Neutrophil (primary cell): ENCODE data around the gene DLGAP4.

ENCODE experiments used
- H3K27ac ChIP-seq: fragments of 200-600 bp; sonication (generic); 2 replicates; pipeline ENCODE4 v1.5.1; 2016; ENCODE audit warnings: mild to moderate bottlenecking, moderate library complexity
- H3K27me3 ChIP-seq: fragments of 200-600 bp; sonication (generic); 2 replicates; pipeline ENCODE4 v1.6.0; 2016; ENCODE audit warnings: mild to moderate bottlenecking
- H3K36me3 ChIP-seq: fragments of 200-600 bp; sonication (generic); 2 replicates; pipeline ENCODE4 v1.5.1; 2017
- H3K4me1 ChIP-seq, 2 experiments: fragments of 200-600 bp in 1 of 2; sonication (generic) in 1 of 2; 1 replicate in 1 of 2; 2 replicates in 1 of 2; pipeline versions ENCODE4 v1.5.1 to v1.6.1; 2013 to 2016; ENCODE audit warnings: low read depth in 1 of 2, low read length in 1 of 2, mild to moderate bottlenecking in 1 of 2, moderate library complexity in 1 of 2; ENCODE audit not compliant: control insufficient read depth in 1 of 2, insufficient read depth in 1 of 2
- H3K4me3 ChIP-seq, 2 experiments: fragments of 200-600 bp in 1 of 2; sonication (generic) in 1 of 2; 1 replicate in 1 of 2; 2 replicates in 1 of 2; pipeline ENCODE4 v1.5.1; 2013 to 2016; ENCODE audit warnings: low read depth in 1 of 2, low read length in 1 of 2, mild to moderate bottlenecking in 1 of 2, moderate library complexity in 1 of 2
- H3K9me3 ChIP-seq: fragments of 200-600 bp; sonication (generic); 2 replicates; pipeline ENCODE4 v1.5.1; 2016
- TF ChIP-seq, protein P1 (sequence below): fragments of 200-600 bp; sonication (generic); IDR thresholded peaks from 2 replicates; pipeline ENCODE4 v1.5.1; 2016; ENCODE audit warnings: antibody characterized with exemption

DLGAP4 gene

DNA sequence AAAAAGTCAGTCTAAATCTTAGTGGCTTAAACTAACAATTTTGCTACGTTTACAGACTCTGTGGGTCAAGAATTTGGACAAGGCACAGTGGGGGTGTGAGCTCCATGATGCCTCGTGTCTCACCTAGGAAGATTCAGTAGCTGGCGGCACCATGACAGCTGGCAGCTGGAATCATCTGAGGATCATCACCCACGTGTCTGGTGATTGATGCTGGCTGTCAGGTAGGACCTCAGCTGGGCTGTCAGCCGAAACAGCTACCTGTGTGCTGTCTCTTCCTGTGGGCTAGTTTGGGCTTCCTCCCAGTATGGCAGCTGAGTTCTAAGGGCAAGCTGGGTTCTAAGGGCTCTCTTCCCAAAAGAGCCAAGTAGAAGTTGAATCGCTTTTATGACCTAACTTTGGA, 26.4 kb upstream of the DLGAP4 start:
- Histone ChIP-seq H3K27ac (no peak overlapping the region), H3K4me1 (no peaks in the 10 kb centered on the region), H3K4me3 (no peak overlapping the region), H3K36me3 (no peaks in the 10 kb centered on the region), H3K27me3 (peaks cover 44% of the 10 kb centered on the region), H3K9me3 (no peaks in the 10 kb centered on the region)
- TF ChIP-seq, protein P1, sequence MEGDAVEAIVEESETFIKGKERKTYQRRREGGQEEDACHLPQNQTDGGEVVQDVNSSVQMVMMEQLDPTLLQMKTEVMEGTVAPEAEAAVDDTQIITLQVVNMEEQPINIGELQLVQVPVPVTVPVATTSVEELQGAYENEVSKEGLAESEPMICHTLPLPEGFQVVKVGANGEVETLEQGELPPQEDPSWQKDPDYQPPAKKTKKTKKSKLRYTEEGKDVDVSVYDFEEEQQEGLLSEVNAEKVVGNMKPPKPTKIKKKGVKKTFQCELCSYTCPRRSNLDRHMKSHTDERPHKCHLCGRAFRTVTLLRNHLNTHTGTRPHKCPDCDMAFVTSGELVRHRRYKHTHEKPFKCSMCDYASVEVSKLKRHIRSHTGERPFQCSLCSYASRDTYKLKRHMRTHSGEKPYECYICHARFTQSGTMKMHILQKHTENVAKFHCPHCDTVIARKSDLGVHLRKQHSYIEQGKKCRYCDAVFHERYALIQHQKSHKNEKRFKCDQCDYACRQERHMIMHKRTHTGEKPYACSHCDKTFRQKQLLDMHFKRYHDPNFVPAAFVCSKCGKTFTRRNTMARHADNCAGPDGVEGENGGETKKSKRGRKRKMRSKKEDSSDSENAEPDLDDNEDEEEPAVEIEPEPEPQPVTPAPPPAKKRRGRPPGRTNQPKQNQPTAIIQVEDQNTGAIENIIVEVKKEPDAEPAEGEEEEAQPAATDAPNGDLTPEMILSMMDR = no peak

- Histone ChIP-seq H3K27me3 (peaks cover 63% of the 10 kb centered on the region), H3K4me1 (no peaks in the 10 kb centered on the region), H3K9me3 (no peaks in the 10 kb centered on the region), H3K36me3 (no peaks in the 10 kb centered on the region), H3K4me3 (no peak overlapping the region), H3K27ac (no peak overlapping the region)
- TF ChIP-seq, protein P1 = no peak
These were observed 24.3 kb upstream of the DLGAP4 start for GRCh38 chr20:36281785-36282380.

GRCh38 chr20:36284751-36285150, 21.4 kb upstream of the DLGAP4 start:
- TF ChIP-seq, protein P1 = no peak
- no peak overlapping the region for H3K4me3 ChIP-seq
- H3K27ac ChIP-seq = no peak overlapping the region
- H3K4me1 ChIP-seq = no peaks in the 10 kb centered on the region
- H3K36me3 ChIP-seq = no peaks in the 10 kb centered on the region
- H3K9me3 ChIP-seq = no peaks in the 10 kb centered on the region
- H3K27me3 ChIP-seq = peaks cover 76% of the 10 kb centered on the region

- no peaks in the 10 kb centered on the region for H3K4me1 ChIP-seq
- no peak overlapping the region for H3K27ac ChIP-seq
- no peaks in the 10 kb centered on the region for H3K36me3 ChIP-seq
- peaks cover 87% of the 10 kb centered on the region for H3K27me3 ChIP-seq
- TF ChIP-seq, protein P1 = no peak
- no peak overlapping the region for H3K4me3 ChIP-seq
- H3K9me3 ChIP-seq = no peaks in the 10 kb centered on the region
These were observed 20.2 kb upstream of the DLGAP4 start for GRCh38 chr20:36285746-36286447.

DNA sequence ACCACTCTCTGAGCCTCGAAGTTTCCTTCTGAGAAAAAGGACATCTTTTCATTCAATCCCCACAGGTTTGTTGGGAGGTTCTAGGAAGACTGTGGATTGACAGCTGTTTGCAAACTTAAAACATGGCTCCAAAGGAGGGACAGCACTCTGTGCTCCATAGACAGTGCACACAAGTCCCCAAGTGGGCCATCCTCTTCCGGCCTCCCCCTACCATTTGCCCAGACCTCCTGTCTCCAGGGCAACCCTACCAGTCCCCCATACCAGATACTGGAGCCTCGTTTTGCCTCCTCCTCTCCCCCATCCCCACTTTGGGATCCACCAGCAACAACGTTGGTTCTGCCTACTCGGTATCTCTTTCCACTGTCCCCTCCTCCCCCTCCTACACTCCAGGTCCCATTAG, 8.5 kb upstream of the DLGAP4 start:
- Histone ChIP-seq H3K36me3 (no peaks in the 10 kb centered on the region), H3K27ac (no peak overlapping the region), H3K4me3 (no peak overlapping the region), H3K4me1 (no peaks in the 10 kb centered on the region), H3K9me3 (no peaks in the 10 kb centered on the region), H3K27me3 (peaks cover 100% of the 10 kb centered on the region)
- TF ChIP-seq, protein P1 = no peak
